Jurkat, Clone E6-1 (cell line): ENCODE measurements around the gene NIBAN1.
A peak's percentile ranks its signal among the peaks of the same experiment; 100 is the strongest.
"Not testable (repeated sequence)": the region's sequence is repeated elsewhere in the genome, so short reads cannot be mapped to it uniquely, and the experiment has no call there.

Experiments used
- DNase-seq: peaks from one replicate; pipeline ENCODE4 v3.0.0-alpha.2; 2011; ENCODE audit warnings: low read depth, low spot score
- H3K4me3 ChIP-seq: 2 replicates; pipeline ENCODE4 v1.5.1; 2011; ENCODE audit warnings: mild to moderate bottlenecking, low read length, control low read depth, moderate library complexity

The NIBAN1 gene

GRCh38 chr1:184974837-184975115 is 468 bp upstream of the NIBAN1 start:
- no peak overlapping the region for H3K4me3 ChIP-seq
- DNase-seq = no peak

DNA sequence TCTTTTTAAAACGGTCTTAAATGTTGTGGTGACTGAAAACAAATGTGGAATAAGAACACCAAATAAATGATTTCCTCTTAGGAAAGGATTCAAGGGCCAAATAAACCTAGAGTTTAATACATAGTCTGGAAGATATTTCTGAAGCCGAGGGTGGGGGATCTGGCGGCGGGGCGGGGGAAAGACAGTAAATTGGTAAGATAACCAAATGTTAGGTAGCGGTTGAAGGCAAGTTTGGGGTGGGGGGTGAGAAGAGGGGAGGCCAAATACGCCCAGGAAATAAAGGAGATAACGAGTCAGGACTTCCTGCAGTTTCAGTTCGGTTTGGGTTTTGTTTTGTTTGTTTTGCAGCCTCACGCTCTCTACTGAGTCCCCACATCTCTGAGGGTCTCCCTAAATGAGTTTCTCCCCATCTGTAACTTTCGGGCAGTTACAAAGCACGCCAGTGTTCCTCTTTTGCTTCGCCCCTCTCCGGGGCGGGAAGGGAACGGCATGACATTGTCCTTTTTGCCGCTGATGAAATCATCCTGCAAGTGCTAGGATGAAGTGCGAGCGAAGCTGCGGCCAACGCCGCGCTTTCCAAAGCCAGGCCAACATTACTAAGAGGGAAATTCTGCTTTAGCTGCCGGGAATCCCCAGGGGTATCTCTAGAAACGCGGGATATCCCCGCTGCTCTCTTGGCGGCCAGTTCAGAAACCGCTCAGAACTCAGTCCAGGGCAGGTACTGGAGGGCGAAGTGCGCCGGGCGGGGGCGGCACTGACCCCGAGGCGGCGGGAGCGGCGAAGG is 844 bp downstream of the NIBAN1 start:
- DNase-seq = no peak
- 0 out of 2 replicates have a peak overlapping the region, but pooled peaks have one; percentile 8 for H3K4me3 ChIP-seq

DNA sequence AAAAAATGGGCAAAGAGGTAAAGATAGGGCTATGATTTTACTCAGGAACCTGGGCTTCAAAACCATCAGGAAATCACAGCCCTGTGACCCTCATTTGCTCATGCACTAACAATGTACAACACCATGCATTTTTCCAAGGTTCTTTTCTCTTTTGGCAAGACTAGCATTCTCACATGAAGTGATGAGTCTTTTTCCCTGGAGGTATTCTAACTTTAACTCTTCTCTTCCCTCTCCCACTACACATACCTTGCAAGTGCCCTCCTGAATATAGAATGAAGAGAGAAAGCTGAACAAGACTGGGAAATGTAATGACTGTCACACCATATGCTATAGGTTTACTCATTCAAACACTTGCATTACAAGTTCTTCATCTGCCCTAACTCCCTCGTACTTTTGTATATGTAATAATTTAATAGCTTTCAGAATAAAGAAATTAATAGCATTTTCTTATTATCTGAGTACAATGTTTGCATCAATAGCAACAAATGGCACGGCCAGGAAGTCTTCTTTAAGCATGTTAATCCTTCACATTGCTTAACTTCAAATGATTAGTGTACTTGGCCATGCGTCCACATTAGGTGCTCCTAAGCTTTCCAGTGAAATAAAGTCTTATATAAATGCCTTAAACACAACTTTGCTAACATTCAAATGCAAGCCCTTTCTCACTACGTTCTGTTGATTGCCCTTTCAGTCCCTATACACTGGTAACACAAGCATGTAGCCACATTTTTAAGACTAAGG is 1.8 kb downstream of the NIBAN1 start:
- DNase-seq = no peak
- H3K4me3 ChIP-seq = no peak overlapping the region

DNA sequence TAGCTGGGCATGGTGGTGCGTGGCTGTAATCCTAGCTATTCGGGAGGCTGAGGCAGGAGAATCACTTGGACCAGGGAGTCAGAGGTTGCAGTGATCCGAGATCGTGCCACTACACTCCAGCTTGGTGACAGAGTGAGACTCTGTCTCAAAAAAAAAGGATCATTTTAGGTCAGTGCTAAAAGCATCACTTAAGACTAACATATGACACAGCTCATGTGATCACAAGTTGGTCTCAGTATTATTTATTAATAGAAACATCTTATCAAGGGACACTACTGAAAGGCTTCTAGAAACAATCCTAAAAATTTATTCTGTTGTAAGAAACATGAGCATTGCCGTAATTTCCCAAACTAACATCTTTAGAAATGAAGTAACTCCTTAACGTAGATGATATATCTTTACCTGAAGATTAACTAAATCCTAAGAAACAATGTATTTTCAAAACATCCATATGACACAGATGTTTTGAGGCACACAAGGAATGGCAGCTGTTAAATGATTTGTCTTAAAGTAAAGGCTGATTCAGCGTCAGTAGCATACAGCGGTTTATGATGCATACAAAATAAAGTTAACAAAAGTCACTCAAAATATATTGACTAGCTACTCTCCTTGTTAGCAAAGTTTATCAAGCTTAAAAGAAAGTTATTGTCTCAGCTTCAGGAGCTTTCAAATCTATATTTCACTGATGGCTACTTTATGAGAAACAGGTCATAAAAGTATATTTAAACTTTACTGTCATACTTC is 2.6 kb downstream of the NIBAN1 start:
- no peak overlapping the region for H3K4me3 ChIP-seq

DNA sequence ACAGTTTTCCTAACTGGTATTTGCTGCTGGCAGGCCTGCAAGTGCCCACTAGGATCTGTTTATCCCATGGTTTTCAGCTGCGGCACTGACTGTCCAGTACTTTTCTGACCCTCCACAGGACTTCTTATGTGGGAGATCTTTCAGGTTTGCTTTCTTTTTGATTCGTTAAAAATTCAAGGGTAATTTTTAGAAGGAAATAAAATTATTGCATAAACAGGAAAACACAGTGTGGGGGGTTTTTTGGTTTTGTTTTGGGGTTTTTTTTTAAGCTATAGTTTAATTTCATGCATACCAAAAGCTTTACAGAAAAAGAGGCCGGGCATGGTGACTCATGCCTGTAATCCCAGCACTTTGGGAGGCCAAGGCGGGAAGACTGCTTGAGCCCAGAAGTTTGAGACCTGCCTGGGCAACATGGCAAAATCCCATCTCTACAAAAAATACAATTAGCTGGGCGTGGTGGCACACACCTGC is 3.6 kb downstream of the NIBAN1 start:
- no peak for DNase-seq
- H3K4me3 ChIP-seq = no peak overlapping the region

More for the DNA sequence above, 2.6 kb downstream of the NIBAN1 start:
- DNase-seq = no peak

DNA sequence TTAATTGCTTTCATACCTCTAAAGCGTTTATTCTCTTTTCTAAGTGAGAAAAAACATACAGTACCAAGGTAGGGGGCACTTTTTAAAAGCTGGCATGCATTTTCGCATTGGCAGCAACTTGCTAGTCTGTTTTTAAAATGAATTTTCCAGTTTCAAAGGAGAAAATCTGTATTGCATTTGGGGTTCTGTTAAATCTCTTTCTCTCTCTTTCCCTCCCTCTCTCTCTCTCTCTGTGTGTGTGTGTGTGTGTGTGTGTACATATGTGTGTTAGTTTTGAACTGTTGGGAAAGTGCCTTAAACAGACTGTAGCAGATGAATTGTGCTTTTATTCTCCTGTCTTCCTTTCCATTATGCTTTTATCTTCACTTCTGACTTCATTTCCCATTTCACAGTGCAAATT is 7.3 kb downstream of the NIBAN1 start:
- H3K4me3 ChIP-seq = no peak overlapping the region
- DNase-seq = no peak

DNA sequence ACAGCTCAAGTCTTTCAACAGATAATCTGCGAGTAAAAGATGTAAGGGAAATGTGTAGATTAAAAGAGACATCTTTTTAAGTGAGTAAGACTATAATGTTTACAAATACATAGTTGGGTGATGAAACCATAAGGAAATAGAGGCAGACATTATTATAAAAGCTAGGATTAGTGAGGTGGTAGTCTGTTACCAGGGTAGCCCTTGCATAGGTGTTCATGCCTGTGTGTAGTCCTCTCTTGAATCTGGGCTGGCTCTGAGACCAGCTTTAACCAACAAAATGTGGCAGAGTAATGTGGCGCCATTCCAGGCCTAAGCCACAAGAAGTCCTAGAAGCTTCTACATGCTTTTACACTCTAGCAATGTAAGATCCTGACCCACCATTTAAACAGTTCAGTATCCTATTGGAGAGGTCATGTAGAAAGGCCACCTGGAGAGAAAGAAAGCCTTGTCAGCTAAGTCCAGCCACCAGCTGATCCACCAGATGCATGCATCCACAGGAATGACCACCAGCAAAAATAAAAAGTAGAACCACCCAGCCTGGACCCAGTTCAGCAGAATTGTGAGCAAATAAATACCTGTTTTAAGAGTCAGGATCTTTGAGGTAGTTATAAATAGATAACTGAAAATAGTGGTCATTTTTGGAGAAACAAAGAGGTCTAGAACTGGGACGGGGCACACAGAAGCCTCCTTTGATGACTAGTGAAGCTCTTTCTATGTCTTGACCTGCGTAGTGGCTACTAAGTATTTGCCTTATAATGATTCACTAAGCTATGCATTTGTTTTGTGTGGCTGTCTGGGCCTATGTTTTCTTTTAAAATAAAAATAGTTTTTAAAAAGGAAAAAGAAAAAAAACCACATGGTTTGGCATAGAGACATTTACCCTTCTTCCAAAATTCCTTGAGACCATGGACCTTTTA is 8.1 kb downstream of the NIBAN1 start:
- no peak overlapping the region for H3K4me3 ChIP-seq
- DNase-seq = no peak

- no peak for DNase-seq
- H3K4me3 ChIP-seq = no peak overlapping the region
These were observed 8.9 kb downstream of the NIBAN1 start for GRCh38 chr1:184965439-184965838.

DNA sequence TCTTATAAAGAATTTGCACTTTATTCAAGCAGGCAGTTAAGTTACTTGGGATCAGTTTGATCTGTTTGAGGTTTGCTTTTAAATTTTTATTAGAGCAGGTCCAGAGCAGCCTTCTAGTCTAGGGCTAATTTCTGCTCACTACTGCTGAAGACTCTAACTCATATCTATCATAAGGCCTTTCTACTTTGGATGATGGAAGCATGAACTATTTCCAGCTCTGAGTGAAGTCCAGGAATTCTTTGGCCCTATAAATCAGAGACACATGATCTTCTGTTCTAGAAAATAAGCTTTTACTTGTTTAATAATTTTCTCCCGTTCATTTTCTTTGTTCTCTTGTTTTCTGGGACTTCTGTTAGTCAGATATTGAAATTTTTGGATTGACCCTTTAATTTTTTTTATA is 14.7 kb downstream of the NIBAN1 start:
- DNase-seq = no peak
- no peak overlapping the region for H3K4me3 ChIP-seq

DNA sequence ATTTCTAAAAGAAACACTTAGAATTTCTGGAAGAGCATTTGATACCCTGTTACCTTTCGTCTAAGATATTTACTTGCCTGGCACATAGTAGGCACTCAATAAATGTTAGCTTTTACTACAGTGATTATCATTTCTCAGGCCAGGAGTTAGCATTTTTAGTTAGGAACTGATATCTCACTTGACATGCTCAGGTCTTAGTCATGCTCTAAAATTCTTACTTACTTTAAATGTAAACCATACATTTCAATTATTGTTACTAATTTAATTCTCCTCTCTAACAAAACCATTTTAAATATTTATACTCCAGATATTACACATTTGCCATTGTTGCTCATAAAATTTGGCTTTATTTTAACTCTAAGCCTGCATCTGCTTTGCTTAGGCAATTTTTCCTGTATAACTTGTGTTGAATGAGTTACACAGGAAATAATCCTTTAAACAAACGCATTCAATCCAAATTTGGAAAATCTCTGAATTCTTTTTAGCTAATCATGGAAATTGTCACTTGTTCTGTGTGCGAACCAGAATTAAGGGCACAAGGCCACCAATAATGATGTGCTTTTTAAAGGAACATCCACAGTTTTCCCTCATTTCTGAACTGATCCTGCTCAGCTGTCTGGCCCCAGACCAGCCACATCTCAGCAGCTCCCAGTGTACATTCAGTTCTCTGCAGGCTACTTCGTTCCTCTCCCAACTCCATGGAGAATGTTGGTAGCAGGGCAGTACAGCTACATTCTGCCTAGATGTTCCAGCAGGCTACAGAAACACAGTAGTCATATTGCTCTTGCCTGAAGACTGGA is 15.6 kb downstream of the NIBAN1 start:
- DNase-seq = no peak
- H3K4me3 ChIP-seq = no peak overlapping the region

- DNase-seq, H3K4me3 ChIP-seq: not testable (repeated sequence)
These were observed 16.4 kb downstream of the NIBAN1 start for GRCh38 chr1:184957901-184958300.

GRCh38 chr1:184956999-184957700 is 17.2 kb downstream of the NIBAN1 start:
- H3K4me3 ChIP-seq = no peak overlapping the region
- no peak for DNase-seq

GRCh38 chr1:184954232-184954995 is 19.9 kb downstream of the NIBAN1 start:
- H3K4me3 ChIP-seq = no peak overlapping the region
- DNase-seq = no peak

DNA sequence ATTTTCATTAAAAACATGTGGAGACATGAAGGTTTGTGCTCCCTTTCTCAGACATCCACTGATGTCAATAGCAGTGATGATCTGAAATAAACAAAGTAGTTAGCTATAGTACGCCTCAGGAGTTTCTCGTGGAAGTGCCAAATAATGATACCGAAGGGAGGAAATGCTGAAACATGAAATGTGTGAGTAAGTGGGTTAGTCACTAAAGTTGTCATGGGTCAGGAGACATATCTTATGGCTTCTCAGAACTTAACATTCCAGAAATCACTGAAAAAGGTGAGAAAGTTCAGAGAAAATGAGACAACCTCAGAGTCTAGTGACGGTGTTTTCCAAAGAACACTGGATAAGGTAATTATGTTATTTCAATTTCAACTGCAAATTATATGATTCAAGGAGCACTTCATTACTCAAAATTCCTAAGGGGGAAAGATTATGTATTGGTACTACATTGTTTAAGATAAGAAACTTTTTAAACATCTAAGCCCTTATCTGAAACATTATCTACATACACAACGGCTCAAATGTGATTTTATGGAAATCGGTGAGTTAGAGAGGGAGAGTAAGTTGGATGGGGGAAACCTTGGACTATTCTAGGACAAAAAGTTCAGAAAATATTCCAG is 20.6 kb downstream of the NIBAN1 start:
- H3K4me3 ChIP-seq = no peak overlapping the region
- no peak for DNase-seq

- DNase-seq = no peak
- no peak overlapping the region for H3K4me3 ChIP-seq
These were observed 21.9 kb downstream of the NIBAN1 start for GRCh38 chr1:184952428-184952827.

DNA sequence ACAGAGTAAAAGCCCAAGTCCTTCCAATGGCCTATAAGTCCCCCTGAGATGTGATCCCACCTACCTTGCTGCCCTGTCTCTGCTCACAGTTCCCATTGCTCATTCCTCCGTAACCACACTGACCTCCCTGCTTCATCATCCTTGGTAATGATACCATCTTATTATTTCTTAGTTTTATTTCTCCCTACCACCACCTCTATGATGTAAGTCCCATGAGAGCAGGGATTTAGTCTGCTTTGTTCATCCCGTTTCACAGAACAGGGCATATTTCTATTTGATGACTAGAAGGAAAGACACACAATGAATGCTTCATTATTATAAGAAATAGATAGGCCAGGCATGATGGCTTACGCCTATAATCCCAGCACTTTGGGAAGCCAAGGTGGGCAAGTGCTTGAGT is 22.5 kb downstream of the NIBAN1 start:
- DNase-seq = no peak
- H3K4me3 ChIP-seq = no peak overlapping the region

GRCh38 chr1:184950906-184951305 is 23.4 kb downstream of the NIBAN1 start:
- DNase-seq = no peak
- H3K4me3 ChIP-seq = no peak overlapping the region
